ENCODE measurements around the gene ABCC9.

Gene ABCC9

GRCh38 chr12:21766403-21766802 lies 174.8 kb downstream of the ABCC9 start:
- FAIRE-seq (no peak), DNase-seq (ENCODE audit: insufficient read length, low spot score) (no peak)
- no peak for TF ChIP-seq CTCF (IDR thresholded peaks at IDR 0.05; ENCODE audit: insufficient read depth, missing control alignments)

- FAIRE-seq (no peak), DNase-seq (ENCODE audit: insufficient read length, low spot score) (no peak)
- no peak for TF ChIP-seq CTCF (IDR thresholded peaks at IDR 0.05; ENCODE audit: insufficient read depth, missing control alignments)
Measured at GRCh38 chr12:21764950-21765349, 176.3 kb downstream of the ABCC9 start.

- DNase-seq (ENCODE audit: insufficient read length, low spot score) (no peak), FAIRE-seq (no peak)
- TF ChIP-seq CTCF (IDR thresholded peaks at IDR 0.05; ENCODE audit: insufficient read depth, missing control alignments), result no peak
Measured at GRCh38 chr12:21764065-21764464, 177.2 kb downstream of the ABCC9 start.

GRCh38 chr12:21763531-21763930 lies 177.7 kb downstream of the ABCC9 start:
- TF ChIP-seq CTCF (IDR thresholded peaks at IDR 0.05; ENCODE audit: insufficient read depth, missing control alignments), result no peak
- DNase-seq (ENCODE audit: insufficient read length, low spot score), result no peak
- no peak for FAIRE-seq

- FAIRE-seq (no peak), DNase-seq (ENCODE audit: insufficient read length, low spot score) (no peak)
- TF ChIP-seq CTCF (IDR thresholded peaks at IDR 0.05; ENCODE audit: insufficient read depth, missing control alignments), result no peak
Measured at GRCh38 chr12:21759737-21760136, 181.5 kb downstream of the ABCC9 start.

GRCh38 chr12:21757735-21758134 lies 183.5 kb downstream of the ABCC9 start:
- DNase-seq (ENCODE audit: insufficient read length, low spot score), result no peak
- TF ChIP-seq CTCF (IDR thresholded peaks at IDR 0.05; ENCODE audit: insufficient read depth, missing control alignments), result no peak
- no peak for FAIRE-seq

GRCh38 chr12:21756699-21757098 lies 184.5 kb downstream of the ABCC9 start:
- no peak for DNase-seq (ENCODE audit: insufficient read length, low spot score)
- no peak for FAIRE-seq
- TF ChIP-seq CTCF (IDR thresholded peaks at IDR 0.05; ENCODE audit: insufficient read depth, missing control alignments), result no peak
